GM19099 (cell line): ENCODE data around the gene CKB.

Experiments used
- POLR2A ChIP-seq: IDR thresholded peaks from 3 replicates; pipeline ENCODE4 v1.6.1; 2011; ENCODE audit warnings: low read depth; ENCODE audit not compliant: insufficient read length; ENCODE audit errors: extremely low read depth

Gene CKB

DNA sequence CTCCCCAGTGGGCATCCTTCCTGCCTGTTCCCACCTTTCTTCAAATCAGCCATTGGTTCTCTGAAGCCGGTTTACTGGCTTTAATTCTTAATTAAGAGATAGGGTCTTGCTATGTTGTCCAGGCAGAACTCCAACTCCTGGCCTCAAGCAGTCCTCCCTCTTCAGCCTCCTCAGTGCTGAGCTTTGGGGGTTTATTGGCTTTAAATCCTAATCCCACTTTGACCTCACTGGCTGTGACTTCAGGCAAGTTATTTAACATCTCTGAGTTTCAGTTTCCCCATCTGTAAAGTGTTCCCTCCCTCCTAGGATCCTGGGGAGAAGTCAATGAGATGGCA lies 4.3 kb upstream of the CKB start:
- TF ChIP-seq POLR2A: no peak

DNA sequence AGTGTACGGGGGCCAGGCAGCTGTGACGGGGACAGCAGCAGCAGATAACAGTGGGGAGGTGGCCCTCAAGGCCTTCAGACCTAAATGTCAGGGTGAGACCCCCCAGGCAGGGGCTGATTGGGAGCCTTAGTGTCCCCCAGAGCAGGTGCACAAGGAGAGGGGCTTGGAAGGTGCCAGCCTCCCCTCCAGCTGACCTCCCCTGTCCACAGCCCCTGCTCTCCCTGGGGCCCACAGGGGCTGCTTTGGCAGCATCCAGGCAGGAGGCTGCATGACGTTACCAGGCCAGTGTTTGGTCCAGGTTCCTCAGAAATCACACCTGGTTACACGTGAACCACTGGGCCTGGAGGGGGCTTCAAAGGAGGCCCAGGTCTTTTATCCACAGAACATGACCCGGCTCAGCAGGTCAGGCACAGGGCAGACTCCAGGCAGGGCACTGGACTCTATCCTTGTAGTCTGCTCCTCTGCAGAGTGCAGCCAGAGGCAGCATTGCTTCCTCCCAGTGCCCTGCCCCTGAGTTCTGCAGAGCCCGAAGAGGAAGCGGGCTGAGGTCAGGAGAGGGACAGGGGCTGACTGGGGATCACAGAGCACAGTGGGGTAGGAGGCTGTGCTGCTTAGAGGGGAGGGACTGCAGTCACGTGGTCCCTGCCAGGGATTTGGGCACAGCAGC lies 3.8 kb upstream of the CKB start:
- no peak for TF ChIP-seq POLR2A

DNA sequence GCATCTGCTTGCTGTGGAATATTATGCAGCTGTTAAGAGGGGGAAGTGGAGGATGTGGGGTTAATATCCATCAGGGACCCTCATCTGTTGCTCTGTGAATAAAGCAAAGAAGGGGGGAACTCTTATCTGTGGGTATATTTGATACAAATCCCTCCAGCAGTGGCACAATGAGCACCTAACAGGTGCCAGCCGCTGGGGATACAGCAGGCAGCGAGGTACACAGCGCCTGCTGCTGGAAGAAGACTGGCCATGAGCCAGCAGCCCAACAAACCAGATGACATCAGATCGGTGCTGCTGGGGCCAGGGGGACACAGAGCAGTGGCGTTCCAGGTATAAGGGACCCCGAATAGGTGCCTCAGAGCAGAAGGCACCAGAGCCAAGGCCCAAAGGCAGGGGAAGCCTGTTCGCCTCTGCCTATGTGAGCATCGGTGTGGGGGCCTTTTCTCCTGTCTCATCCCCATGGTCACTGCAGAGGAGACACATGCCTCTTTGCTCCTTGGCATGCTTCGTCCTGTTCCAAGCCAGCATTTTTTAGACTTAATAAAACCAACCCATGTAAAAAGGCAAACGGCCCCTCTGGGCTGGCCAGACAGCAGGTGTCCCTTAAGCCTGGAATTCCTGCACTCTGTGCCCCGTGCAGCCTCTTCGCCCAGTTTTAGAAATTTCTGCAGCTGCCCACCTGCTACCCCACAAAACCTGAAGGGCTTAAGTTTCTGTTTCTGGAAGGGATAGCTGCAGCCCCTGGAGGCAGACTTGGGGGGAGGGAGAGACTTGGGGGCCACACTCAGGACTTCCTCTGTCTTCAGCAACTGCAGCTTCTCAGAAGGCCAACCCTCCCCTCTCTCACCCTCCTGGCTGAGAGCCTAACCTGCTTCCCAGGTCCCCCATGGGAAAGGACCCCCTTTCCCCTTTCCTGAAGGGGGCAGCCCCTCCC lies 1.6 kb upstream of the CKB start:
- TF ChIP-seq POLR2A: no peak

DNA sequence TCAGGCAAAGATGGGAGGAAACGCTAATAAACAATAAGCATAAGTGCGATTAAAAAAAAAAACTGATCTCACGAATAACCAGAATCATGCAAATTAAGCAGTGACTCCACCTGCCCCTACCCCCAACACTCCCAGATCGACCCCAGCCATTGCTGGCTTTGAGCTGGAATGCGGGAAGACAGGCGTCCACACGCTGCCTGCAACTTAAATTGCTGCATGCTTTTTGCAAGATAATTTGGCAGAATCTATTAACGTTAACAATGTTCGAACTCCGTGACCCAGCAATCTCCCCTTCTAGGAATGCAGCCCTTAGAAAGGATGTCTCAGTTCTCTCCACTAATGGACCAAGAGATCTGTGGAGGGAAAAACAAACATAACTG lies 935 bp upstream of the CKB start:
- no peak for TF ChIP-seq POLR2A

DNA sequence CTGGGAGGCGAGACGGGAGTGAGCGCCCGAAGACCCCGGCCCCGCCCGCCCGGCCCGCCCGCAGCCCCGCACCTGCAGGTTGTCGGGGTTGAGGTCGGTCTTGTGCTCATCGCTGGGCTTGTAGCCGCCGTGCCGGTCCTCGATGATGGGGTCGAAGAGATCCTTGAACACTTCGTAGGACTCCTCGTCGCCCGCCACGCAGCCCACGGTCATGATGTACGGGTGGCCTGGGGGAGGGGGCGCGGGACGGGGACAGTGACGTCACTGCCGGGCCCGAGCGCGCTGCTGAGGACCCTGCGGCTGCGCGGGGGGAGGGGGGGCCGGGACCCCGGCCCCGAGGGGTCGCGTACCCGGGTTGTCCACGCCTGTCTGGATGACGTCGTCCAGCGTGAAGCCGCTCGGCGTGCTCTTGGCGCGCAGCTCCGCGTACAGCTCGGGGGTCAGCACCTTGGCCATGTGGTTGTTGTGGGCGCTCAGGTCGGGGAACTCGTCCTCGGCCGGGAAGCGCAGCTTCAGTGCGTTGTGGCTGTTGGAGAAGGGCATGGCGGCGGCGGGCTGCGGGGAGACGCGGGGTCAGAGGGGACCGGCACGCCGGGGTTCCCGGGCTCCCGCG lies 573 bp downstream of the CKB start:
- no peak for TF ChIP-seq POLR2A

DNA sequence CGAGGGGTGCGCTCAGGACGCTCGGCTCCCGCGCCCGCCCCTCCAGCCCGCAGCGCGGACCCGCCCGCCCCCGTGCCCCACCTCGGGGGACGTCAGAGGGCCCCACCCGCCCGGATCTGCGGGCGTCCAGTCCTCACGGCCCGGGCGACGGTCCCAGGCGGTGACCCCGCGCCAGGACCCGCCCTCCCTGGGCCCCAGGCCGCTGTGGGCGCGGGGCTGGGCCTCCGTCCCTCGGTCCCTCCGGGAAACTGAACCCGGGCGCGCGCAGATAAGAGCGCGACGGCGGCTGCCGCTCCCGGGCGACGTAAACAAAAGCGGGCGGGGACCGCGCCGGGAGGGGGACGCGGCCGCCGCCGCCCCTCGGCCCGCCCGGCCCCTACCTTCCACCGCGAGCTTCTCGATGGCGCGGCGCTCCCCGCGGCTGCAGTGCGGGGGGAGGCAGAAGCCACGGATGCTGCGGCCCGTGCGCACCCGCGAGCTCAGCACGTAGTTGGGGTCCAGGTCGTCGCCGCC lies 1.1 kb downstream of the CKB start:
- TF ChIP-seq POLR2A: no peak

DNA sequence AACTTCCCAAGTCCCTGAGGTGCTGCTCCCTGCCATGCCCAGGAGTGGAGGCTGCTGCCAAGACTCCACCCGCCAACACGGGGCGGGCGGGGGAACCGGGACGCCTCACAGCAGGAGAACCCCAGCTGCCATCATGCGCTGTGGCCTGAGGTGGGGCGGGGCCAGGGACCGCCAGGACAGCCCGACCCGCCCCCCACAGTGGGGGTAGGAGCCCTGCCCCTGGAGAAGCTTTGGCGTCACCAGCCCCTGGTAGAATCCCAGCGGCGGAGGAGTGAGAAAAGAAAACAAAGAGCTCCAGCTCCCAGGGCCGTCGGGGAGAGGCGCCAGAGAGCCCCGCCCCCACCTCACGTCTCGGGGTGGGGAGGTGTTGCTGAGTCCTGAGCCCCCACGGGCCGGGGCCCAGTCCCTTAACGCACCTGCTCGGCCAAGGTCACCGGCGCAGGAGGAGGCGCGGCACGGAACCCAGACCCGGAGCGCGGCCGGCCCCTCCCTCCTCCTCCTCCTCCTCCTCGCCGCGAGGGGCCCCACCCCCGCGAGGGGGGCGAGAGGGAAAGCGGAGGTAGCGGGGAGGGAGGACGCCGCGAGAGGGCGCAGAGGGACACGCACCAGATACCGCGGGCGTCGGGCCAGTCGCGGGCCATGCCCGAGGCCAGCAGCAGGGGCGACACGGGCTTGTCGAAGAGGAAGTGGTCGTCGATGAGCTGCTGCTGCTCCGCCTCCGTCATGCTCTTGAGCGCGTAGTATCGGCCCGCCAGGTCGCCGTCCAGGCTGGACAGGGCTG lies 1.8 kb downstream of the CKB start:
- no peak for TF ChIP-seq POLR2A

DNA sequence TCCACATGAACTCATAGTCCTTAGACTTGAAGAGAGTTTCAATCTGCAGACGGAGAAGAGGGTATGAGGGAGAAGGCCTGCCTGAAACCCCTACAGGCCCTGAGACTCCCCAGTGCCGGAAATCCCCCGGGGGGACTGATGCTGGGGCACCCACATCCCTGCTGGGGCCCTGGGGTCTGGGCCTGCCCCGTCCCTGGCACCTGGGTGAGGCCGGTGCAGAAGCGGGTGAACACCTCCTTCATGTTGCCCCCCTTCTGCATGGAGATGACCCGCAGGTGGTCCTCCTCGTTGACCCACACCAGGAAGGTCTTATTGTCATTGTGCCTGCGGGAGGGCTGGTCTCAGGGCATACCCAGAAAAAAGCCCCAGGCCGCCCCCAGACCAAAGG lies 2.4 kb downstream of the CKB start:
- TF ChIP-seq POLR2A: no peak

DNA sequence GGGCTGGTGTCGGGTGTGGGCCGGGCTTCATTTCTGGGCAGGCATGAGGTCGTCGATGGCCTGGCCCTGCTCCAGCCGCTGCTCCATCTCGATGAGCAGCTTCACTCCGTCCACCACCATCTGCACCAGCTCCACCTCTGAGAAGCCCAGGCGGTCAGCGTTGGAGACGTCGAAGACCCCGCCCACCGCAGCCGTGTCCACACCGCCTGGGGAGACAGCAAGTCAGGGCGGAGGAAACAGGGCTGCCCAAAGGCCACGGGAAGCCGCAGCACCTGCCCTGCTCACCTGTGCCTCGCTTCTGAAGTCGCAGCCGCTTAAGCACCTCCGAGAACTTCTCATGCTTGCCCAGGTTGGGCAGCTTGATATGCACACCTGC lies 2.8 kb downstream of the CKB start:
- no peak for TF ChIP-seq POLR2A

DNA sequence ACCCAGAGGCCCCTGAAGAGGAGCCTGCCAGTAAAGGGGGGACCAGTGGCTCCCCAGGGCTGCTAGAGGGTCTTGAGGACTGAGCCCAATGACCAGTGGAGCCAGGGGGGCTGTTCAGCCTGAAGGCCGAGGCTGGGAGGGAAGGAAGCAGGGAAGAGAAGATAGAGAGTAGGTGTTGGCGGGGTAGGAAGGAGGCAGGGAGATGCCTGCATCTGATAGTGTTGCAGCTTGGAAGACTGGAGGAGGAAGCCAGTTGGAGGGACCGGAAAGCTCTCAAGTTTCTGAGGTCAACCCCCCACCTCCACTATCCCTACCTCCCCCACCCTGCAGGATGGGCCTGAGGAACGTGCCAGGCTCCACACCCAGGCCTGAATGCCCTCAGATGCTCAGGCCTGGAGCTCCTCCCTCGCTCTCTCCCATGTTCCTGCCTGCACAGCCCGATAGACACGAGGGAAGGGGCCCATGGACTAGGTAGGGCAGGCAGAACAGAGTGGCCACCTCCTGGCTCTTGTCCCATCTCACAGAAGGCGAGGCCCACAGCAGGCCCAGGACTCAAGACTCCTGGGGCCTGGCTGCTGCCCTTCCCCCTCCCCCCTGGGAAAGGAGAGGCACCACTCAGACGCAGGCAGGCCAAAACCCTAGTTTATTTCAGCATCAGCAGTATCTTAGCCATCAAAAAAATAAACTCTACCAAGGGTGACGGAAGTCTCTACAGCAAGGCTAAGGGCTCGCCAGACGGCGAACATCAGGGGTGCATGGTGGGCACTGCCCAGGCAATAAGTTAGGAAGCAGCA lies 3.4 kb downstream of the CKB start:
- no peak for TF ChIP-seq POLR2A

DNA sequence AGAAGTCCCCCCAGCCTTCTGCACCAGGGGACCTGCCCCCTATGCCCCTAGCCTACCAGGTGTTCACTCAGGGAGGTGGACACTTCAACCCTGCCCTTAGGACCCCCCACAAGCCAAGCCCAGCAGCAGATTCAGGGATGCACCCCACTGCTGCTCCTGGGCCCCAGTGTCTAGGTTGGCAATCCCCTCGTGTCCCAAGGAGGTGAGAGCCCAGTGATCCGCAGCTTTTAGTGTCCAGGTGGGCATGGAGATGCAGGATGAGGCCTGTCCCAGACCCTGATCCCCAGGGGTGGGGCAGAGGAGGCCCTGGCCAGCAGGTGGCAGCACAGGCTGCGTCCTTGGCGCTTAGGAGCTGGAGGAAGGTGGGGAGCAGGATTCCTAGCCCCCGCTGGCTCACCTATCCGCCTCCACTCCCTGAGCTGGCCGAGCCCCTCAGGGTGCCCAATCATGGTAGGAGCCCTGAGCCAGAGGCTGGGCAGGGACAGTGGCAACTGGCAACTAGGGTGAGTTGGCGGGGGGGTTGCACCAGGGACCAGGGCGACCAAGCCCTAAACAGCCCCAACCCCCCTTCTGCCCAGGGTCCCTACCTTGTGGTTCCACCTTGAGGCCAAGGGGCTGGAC lies 4.1 kb downstream of the CKB start:
- TF ChIP-seq POLR2A: no peak

DNA sequence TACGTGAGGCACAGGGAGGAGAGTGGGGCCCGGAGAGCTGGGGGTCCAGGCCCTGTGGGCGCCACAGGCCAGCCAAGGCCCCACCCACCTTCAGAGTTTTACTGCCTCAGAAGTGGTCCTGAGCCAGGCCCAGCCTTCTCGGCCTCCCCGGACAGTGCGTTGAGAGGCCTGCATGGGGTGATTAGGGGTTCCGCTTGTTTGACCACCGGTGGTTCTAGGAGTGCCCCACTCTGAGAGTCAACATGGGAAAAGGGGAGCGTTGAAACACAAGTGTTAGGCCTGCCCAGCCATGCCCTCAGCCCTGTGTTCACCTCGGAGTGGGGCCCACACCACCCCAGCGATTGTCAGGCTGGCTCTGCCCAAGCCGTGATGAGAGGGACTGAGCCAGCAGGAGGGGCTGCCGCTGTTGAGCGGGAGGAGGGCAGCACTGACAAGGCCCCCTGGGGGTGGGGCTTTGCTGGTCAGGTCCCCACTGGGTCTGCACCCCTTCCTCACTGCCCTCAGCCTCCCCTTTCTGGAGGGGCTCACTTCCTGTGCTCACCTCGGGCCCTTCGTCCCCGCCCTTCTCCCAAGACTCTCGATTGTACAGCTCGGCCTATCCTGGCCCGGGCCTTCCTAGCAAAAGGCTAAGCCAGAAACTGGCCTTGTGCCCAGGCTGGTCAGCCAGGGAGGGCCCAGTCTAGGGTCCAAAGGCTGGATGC lies 4.8 kb downstream of the CKB start:
- no peak for TF ChIP-seq POLR2A

DNA sequence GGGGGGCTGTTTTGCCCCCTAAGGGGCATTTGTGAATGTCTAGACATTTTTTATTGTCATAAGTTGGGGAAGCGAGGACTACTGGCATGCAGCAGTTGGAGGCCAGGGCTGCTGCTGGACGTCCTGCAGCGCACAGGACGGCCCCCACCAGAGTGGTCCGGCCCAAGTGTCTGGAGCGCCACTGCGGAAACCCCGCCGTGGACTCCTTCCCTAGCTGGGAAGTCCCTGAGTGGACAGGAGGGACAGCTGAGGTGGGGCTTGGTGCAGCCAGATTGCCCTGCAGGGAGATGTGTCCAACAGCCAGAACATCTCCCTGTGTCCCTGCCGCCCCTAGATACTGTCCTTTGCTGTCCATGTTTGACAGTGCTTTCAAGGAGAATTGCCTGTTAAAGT lies 5.5 kb downstream of the CKB start:
- no peak for TF ChIP-seq POLR2A
